Measurements from ENCODE around the gene FHOD3.

Gene FHOD3

GRCh38 chr18:36465970-36466369 lies 168.5 kb downstream of the FHOD3 start:
- no peak overlapping the region for H3K4me3 ChIP-seq (ENCODE audit: low read depth, low read length)
- no peak for DNase-seq (ENCODE audit: low read depth)

DNA sequence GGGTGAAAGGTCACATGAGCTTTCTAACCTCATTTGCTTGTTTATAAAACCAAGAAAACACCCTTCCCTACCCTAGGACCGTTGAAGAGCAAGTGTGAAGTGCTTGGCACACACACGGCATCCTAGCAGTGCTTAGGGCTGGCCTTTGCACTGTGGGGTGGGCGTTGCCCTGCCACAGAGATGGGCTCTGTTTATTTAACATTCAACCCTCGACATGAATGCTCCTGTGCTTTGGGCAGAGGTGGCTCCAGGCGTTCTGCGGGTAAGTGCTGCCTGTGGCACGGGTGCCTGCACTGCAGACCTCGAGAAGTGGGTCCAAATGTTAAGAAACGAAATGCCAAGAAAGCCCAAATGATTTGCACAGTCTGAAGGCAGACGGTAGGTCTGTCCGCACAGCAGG lies 170.1 kb downstream of the FHOD3 start:
- H3K4me3 ChIP-seq (ENCODE audit: low read depth, low read length), result no peak overlapping the region
- TF ChIP-seq, protein P1, sequence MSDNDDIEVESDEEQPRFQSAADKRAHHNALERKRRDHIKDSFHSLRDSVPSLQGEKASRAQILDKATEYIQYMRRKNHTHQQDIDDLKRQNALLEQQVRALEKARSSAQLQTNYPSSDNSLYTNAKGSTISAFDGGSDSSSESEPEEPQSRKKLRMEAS (IDR thresholded peaks at IDR 0.05; ENCODE audit: low read depth, low read length), result no peak
- TF ChIP-seq, protein P2, sequence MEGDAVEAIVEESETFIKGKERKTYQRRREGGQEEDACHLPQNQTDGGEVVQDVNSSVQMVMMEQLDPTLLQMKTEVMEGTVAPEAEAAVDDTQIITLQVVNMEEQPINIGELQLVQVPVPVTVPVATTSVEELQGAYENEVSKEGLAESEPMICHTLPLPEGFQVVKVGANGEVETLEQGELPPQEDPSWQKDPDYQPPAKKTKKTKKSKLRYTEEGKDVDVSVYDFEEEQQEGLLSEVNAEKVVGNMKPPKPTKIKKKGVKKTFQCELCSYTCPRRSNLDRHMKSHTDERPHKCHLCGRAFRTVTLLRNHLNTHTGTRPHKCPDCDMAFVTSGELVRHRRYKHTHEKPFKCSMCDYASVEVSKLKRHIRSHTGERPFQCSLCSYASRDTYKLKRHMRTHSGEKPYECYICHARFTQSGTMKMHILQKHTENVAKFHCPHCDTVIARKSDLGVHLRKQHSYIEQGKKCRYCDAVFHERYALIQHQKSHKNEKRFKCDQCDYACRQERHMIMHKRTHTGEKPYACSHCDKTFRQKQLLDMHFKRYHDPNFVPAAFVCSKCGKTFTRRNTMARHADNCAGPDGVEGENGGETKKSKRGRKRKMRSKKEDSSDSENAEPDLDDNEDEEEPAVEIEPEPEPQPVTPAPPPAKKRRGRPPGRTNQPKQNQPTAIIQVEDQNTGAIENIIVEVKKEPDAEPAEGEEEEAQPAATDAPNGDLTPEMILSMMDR (IDR thresholded peaks at IDR 0.05; ENCODE audit: low read depth, low read length), result no peak
- TF ChIP-seq POLR2A (IDR thresholded peaks at IDR 0.05; ENCODE audit: extremely low read depth, insufficient read length) (no peak), MYC (IDR thresholded peaks at IDR 0.05; ENCODE audit: low read depth, low read length) (no peak)

More at GRCh38 chr18:36465970-36466369, 168.5 kb downstream of the FHOD3 start:
- TF ChIP-seq, protein P1 (IDR thresholded peaks at IDR 0.05; ENCODE audit: low read depth, low read length), result no peak
- TF ChIP-seq POLR2A (IDR thresholded peaks at IDR 0.05; ENCODE audit: extremely low read depth, insufficient read length) (no peak), MYC (IDR thresholded peaks at IDR 0.05; ENCODE audit: low read depth, low read length) (no peak)
- TF ChIP-seq, protein P2 (IDR thresholded peaks at IDR 0.05; ENCODE audit: low read depth, low read length), result no peak

GRCh38 chr18:36468161-36468560 lies 170.6 kb downstream of the FHOD3 start:
- DNase-seq (ENCODE audit: low read depth), result no peak
- TF ChIP-seq POLR2A (IDR thresholded peaks at IDR 0.05; ENCODE audit: extremely low read depth, insufficient read length) (no peak), MYC (IDR thresholded peaks at IDR 0.05; ENCODE audit: low read depth, low read length) (no peak)
- TF ChIP-seq, protein P1 (IDR thresholded peaks at IDR 0.05; ENCODE audit: low read depth, low read length), result no peak
- TF ChIP-seq, protein P2 (IDR thresholded peaks at IDR 0.05; ENCODE audit: low read depth, low read length), result no peak
- H3K4me3 ChIP-seq (ENCODE audit: low read depth, low read length), result no peak overlapping the region

More for the DNA sequence above, 170.1 kb downstream of the FHOD3 start:
- no peak for DNase-seq (ENCODE audit: low read depth)

DNA sequence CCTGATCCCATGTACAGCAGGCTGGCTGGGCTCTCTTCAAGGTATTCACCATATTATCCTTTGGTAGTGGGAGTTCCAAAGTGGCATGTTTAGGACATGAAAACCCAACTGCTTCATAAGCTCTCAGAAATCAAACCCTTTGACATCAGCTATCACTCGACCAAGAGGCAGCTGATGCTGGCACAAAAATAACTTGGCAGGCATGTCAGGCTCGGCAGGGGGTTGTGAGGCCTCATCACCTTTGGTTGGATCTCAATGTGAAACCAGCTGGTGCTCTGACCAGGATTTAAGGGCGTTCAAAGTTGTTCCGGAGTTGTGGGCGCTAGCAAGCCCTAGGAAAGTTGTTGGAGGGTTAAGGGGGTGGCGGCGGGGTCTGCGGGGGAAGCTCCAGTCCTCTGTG lies 171.9 kb downstream of the FHOD3 start:
- TF ChIP-seq, protein P1 (IDR thresholded peaks at IDR 0.05; ENCODE audit: low read depth, low read length), result no peak
- no peak for TF ChIP-seq POLR2A (IDR thresholded peaks at IDR 0.05; ENCODE audit: extremely low read depth, insufficient read length)
- TF ChIP-seq, protein P2 (IDR thresholded peaks at IDR 0.05; ENCODE audit: low read depth, low read length), result no peak
- no peak for TF ChIP-seq MYC (IDR thresholded peaks at IDR 0.05; ENCODE audit: low read depth, low read length)
- DNase-seq (ENCODE audit: low read depth), result no peak

DNA sequence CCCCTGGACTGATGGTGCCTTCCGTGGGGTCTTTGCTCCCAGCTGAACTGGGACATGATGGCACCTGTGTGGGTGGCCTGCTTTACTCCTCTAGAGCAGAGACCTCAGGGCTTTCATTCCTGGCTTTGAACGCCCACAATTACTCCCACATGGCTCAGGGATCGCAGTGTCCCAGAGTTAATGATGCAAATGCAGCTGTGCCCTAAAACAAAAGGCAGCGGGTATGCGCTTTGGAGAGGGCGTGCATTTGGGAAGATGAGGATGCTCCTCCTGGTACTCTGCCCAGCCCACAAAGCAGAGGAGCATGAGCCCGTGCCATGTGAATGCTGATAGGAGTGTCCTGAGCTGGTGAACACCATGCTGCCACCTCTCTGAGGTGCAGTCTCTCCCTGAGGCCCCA lies 173.4 kb downstream of the FHOD3 start:
- H3K4me3 ChIP-seq (ENCODE audit: low read depth, low read length), result no peak overlapping the region
- DNase-seq (ENCODE audit: low read depth), result no peak
- TF ChIP-seq, protein P2 (IDR thresholded peaks at IDR 0.05; ENCODE audit: low read depth, low read length), result no peak
- no peak for TF ChIP-seq POLR2A (IDR thresholded peaks at IDR 0.05; ENCODE audit: extremely low read depth, insufficient read length)
- no peak for TF ChIP-seq MYC (IDR thresholded peaks at IDR 0.05; ENCODE audit: low read depth, low read length)
- TF ChIP-seq, protein P1 (IDR thresholded peaks at IDR 0.05; ENCODE audit: low read depth, low read length), result no peak

More for the DNA sequence above, 171.9 kb downstream of the FHOD3 start:
- H3K4me3 ChIP-seq (ENCODE audit: low read depth, low read length), result no peak overlapping the region
